CD4-positive, alpha-beta T cell treated with Interleukin-6 for 4 hours (primary cell): ENCODE measurements around the gene RREB1.
A peak's percentile ranks its signal among the peaks of the same experiment; 100 is the strongest.

ENCODE experiments used
- DNase-seq: peaks from one replicate; pipeline ENCODE4 v3.0.0-alpha.2; 2020; ENCODE audit warnings: mixed read lengths

RREB1 gene

DNA sequence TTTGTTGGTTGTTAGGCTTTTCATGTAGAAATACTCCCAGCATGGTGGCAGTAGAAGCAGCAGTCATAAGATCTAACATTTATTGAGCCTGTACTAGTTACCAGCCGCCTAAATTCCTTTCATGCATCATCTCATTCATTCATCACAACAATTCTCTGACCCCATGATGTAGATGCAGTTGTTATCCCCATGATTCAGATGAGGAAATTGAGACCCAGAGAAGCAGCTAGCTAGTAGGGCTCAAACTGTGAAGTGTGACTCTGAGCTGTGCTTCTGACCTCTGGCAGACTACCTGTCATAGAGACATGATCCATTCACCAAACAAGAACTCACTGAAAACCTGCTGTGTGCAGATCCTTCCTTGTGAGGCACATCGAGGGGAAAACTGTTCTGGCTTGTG lies 16.9 kb downstream of the RREB1 start:
- no peak for DNase-seq

DNA sequence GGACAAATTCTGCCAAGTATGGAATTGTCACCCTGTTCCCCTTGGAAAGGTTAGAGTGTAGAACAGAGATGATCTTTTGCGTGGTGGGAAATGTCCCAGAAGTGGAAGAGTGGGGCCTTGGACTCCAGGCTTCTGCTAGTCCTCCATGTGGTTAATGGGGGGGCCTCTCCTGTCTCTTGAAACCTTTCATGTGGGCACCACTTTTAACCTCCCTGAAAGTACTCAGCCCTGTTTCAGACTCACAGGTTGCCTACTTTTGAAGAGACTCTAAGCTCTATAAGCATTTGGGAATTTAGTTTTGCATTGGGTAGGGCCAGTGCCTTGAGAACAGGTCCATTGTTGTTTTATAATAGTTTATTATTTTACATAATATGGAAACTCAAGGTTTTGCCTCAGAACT lies 17.5 kb downstream of the RREB1 start:
- no peak for DNase-seq

DNA sequence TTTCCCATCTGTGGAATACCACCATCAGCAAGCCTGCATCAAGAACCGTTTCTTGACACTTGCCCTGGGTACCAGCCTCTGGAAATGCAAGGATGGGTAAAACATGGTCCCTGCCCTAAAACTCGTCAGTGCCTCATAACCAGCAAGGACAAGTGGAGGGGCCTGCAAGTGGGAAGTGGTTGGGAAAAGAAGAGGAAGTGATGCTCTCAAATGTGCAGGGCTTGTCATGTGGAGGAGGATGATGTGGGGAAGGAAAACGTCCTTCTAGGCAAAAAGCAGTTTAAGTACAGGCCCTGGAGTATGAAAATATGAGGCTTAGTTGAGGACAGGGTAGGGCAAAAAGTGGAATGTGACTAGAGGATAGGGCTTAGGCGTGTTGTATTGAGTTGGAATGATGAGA lies 19.0 kb downstream of the RREB1 start:
- no peak for DNase-seq

DNA sequence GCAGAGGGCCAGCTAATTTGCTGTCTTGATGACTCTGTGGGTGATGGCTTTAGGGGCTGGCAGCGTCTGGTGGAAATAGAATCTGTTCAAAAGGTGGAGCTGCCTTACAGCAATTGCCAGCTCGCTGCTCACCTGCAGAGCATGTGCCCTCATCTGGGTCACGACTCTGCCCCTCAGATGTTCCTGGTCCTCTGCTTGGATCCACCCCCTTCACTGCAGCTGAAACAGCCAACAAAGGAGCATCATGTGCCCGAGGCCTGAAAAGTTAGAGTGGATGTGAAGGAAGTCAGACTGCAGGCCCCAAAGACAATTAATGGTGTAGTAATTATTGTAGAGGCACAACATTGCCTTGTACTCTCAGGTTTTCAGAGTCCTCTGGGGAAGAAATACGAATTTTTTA lies 19.9 kb downstream of the RREB1 start:
- no peak for DNase-seq

DNA sequence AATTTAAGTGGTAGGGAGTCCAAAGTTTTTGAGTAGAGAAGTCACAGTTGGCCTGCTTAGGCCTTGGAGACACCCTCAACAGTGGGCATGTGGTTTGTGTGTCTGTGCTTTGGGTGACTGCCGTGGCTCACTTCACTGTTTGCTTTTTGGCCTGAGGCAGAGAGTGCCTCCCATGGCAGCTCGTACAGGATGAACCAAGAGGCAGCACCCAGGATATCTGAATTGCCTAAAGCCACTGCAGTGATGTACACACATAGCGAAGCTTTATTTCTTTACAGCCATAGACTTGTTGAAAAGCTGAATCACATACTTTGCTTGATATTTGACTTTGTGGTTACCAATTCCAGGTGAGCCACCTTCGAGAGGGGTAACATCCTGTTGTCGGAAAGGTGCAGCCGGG lies 21.6 kb downstream of the RREB1 start:
- DNase-seq, result peak; percentile 41

DNA sequence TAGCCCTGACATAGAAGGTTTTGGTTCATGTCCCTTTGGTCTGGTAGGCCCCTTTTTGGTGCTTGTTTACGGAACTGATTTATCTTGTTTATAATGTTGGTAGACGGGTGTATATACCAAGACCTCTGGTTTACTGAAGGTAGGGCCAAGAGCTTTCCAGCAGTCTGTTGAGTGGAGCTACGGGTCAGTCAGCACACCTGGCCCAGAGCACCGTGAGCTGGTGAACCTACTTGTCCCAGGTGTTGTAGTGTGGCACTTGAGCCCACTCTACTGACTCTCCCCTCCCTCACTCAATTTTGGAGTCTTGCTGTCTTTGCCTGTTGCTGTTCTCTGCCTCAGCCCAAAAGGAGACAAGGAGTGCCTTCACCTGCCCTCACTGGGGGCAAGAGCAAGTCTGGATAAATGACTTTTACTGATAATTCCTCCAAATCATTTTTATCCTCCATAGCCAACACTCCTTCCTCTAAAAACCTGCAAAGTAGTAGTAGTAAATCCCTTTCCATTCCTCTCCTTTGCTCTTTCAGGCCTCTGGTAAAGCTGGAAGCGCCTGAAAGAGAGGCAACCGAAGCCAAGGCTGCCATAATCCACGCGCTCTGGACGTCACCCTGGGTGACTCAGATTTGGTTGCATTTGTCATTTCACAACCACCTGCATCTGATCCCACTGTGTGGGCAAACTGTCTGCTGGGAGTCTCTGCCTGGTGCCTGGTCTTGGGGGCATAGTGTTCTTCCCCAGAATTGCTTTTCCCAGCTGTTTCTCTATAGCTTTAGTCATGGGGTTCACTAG lies 22.2 kb downstream of the RREB1 start:
- peak; percentile 29 for DNase-seq

DNA sequence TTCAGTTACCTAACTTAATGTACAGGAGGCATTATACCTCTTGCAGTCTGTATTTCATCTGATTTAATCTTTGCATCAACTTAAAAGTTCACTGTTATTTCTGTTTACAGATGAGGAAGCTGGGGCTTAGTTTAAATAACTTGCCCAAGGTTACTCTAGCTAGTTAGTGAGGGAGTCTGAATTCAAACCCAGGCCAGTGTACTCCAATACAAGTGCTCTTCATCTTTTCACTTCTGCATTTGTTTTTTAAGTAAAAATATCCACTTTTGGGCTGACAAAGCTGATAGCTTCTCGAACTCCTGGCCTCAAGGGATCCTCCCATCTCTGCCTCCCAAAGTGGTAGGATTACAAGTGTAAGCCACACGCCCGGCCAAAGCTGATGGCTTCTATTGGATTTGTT lies 23.6 kb downstream of the RREB1 start:
- DNase-seq, result no peak

DNA sequence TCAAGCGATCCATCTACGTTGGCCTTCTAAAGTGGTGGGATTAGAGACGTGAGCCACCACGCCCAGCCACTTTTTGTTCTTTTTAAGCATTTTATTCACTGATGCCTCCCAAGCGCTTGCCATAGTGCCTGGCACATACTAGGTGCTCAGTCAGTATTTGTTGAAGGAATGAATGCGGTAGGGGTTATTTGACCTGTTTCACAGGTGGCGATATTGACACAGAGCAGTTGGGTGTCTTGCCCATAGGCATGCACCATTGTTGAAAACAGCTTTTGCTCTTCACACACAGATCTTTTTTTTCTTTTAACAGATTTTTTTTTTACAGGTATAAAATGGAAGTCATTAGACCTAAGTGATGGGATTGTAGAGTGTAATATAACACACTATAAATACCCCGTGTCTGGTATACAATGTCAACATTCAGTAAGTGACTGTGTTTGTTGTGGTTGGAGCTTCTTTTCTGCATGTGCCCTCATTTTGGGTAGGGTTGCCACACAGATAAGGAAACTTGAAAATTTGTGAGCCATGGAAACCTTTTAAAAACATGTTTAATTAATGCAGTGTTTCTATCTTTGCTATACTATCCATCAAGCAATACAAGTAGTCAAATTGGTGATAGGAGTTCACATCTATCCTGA lies 24.8 kb downstream of the RREB1 start:
- DNase-seq, result no peak

DNA sequence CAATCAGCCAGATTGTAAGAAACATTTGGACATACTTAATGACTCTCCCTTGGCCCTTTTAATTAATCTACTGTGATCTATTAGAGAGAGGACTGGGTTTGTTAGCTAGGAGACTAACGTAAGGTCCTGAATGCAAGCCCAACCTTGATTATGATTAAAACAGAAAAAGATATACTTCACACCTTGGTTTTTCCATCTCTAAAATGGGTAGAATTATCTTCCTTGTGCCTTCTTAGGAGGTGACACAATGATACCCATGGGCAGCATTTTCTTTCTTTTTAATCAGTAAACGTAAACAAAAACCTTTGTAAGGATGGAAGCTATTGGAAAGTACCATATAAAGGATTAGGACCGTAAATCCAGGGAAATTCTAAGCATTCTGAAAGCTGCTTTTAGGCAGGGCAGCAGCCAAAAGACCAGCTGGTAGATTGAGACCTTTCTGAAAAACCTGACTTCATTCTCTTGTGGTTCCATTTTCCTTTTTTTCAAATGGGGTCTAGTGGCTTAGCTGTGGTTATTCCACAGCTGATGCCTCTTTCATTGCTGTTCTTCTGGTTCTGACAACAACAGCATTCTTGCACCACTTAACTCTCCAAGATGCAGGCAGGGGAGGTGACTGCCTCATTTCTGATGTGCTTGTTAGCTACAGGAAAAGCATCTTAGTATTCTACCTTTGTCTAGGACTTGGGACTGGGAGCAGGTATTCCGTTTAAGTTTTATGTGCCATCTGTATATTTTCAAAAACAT lies 27.4 kb downstream of the RREB1 start:
- no peak for DNase-seq

DNA sequence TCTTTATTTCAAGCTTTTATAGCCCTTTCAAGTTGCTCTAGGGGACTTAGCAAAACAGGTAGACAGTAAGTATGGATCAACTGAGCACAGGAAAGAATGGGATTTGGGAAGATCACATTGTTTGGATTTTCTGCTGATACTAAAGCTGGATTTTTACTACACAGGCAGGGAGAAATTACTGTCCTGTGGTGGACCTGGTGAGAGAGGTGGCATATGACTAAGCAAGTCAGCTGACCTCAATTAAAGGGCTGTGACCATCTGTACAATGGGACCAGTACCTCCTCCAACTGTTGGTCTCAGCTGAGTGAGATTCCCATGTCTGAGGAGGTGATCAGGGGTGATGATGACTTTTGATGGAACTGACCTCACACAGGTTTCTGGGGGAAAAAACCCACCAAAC lies 28.0 kb downstream of the RREB1 start:
- no peak for DNase-seq

DNA sequence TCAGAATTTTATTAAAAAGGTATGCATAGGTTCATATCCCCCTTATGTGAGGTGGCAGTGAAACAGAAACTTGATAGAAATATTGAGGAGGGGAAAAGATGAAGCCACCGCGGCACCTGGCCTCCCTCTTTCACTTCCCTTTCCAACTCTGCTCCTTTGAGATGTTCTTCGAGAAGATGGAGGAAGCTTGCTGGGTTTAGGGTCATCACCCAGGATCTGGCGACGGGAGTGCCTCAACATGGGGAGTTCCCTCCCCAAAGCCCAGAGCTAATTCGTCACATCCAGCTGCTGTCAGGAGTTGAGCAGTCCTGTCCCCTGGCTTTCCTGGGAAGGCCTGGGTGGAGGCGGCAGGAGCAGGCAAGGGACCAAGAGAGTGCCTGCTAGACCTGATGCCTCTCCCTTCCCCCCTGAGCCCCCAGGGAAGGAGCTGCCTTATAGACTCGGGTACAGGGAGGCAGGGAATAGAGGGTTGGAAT lies 29.1 kb downstream of the RREB1 start:
- DNase-seq, result no peak

DNA sequence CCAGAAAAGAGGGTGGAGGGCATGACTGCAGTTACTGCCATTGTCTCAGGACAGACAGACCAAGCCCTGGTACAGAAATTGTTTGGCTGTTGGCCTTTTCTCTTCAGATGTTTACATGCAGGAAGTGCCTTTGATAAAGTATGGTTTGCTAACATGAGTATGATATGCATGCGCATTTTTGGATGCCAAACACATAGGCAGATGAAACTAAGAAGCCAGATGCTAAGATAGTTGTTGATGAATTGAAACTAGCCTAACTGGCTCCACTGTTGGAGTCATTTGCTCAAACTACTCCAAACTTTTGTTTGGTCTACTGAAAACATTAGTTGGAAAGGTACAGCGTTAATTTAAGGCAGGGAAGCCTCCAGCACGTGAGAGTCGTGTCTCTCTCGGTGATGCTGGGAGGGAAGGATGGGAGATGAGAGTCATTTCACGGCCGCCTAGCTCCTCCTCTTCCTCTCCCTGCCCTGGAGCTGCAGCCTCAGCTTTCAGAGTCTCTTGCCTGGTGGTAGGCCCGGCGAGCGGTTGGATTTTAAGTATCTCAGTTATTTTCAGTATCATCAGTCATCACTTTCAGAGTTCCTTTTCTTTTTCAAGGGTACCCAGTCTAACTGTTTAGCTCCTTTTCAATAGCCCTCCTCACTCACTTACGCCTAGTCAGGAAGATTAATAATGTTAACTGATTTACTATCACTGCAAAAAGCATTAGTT lies 29.7 kb downstream of the RREB1 start:
- peak; percentile 74 for DNase-seq

DNA sequence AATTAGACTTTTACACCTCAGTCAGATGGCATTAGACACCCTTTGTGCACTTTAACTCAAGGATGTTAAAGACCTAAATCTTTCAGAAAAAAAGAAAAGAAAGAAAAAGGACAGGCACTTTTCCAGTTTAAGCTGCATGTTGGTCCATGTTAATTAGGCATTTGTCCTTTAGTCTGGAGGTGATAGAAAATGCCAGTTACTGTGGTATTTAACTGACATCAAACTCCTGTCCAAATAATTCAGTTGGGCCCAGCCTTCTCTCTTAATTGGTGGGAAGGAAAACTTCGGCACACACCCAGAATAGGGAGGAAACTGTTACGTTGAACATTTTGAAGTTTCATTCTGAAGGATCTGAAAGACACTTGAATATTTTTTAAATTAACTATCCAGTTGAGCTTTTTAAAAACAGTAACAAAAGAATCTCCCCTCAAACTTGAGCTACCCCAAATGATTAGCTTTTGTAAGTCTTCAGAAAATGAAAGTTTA lies 30.3 kb downstream of the RREB1 start:
- no peak for DNase-seq

DNA sequence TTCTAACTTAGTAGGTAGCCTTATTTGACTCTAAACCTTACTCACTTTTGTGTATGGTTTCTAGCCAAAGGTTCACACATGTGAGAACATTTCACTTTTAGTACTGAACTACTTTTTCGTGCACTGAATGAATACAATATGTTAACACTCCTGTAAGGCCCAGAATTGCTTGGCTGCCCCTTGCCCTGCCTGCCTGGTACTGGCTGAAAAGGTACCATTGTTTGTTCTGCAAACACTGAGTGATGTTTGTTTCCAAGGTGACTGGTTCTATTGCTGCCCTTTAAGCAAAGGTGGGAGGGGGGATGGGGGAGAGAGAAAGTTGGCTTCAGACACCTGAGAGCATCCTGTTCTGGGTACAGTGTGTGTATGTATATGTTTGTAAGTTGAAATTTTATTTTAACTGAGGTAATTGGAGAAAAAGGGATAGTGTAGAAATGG lies 31.2 kb downstream of the RREB1 start:
- DNase-seq, result peak; percentile 59

DNA sequence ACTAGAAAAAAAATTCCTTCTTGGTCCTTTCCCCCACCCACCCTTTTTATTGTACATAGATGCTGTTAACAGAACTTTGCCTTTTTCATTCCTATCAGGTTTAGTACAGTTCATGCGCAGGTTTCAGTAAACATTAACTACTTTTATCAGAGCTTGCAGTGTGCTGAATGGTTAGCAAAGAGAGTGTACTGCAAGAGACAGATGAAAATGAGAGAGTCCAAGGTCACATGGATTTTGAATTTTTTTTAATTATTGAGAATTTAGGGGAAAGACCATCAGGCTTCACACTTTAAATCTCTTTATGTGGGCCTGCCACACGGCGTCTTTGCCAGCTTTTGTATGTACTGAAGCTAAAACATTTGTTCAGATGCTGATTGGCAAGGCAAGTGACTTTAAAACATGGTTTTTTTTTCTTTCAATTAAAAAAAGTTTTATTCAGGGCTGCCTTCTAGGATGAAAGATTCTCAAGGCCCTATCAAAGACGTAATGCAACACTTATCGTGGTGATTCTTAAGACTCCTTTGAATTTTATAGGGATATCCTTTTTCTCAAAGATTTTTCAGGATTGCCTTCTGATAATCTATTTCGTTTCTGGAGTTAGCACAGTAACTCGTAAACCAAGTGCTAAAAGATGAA lies 32.2 kb downstream of the RREB1 start:
- no peak for DNase-seq

DNA sequence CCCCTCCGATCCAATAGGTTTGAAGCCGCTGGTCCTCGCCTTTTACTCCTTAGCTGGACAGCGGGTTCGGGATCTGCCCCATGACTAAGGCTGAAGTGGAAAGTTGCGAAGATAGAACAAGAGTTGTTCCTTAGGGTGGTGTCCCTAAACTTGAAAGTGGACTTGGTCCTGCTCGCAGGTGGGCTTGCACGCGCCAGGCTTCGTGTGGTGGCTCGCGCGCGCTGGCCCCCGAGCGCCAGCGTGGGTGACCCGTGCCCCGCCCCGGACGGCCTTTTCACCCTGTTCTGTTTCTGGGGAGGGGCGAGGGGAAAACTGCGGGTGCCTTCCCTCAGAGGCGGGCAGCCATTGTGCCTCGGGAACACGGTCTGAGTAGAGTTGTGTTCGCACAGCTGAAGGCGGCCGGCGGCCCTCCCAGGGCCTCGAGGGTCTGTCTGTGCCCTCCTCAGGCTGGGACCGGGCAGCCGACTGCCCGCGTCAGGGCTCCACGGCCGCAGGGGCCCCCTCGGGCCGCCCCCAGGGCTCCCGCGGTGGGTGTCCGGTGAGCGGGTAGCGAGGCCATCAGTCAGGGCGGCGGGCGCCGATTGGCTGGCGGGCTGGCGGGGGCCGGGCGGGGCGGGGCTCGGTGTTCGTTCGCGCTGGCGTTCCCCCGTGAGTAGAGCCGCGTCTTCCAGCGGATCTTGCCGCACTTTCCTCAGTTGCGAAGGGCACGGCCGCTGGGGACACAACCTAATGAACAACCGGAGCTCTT lies 33.0 kb downstream of the RREB1 start:
- DNase-seq, result peak; percentile 85

DNA sequence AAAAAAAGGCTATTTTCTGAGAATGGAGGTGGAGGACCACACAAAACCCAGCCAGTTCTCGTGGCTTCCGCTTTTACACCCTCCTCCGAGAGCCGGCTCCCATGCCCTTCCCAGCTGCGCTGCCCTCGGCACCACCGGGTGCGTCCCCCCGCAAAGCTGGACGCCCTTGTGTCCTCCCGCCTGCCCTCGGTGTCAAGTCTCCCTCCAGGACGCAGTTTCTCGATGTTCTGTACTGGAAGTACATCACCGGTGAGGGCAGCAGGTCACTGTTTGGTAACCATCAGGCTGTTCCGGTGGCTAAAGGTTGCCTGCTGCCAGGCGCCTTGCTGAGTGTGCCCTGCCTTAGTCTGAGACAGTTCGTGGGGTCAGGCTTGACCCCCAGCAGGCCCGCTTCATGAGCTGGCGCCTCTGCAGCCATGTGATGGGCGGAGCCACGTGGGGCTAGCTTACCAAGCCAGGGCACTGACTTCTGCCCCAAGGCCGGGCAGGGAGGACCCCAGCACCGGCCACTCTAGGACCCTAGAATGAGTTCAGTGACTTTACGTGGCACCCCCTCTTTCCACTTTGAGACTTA lies 34.6 kb downstream of the RREB1 start:
- no peak for DNase-seq

DNA sequence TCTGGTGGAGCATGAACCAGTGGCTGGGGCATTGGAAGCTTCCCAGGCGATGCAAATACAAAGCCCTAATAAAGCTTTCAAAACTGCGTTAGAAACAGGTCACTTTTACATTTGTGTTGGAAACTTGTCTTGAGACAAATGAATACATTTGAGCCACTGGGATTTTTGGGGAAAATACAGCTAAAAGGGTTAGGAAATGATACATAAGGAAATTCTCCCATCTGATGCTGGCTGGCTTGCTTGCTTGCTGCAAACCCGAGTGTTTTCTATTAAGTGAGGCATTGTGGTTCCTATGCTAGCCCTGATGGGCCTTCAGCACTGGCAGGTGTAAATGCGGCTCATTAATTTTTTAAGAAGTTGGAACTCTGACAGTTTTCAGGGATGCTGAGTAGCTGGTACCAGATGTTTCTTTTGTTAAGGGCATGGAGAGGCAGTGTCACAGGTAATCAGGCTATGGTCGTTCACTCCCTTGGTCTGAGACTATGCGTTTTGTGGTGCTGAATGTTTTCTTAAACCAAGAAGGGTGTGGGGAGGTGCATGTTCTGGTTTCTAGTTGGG lies 35.2 kb downstream of the RREB1 start:
- no peak for DNase-seq

DNA sequence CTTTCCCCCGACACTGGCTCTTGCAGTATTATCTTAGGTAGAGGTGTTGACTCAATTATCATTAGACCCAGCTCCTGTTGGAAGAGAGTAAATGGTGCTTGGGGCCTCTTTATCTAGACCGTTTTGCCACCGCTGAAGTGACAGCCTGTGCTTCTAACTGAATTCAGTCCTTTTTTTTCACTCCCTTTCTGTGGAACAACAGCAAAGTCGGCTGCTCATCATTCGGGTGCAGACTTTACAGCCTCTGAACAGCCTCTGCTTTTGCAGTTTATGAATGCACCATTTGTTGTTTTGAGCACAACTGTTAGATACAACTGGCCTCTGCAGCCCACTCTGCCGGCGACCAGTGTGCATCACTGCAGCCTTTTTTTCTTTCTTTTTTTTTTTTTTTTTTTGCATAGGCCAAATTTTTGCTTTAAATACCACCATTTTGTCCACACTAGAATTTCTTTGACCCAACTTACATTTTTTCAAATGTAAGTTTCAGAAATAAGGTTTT lies 35.8 kb downstream of the RREB1 start:
- no peak for DNase-seq

DNA sequence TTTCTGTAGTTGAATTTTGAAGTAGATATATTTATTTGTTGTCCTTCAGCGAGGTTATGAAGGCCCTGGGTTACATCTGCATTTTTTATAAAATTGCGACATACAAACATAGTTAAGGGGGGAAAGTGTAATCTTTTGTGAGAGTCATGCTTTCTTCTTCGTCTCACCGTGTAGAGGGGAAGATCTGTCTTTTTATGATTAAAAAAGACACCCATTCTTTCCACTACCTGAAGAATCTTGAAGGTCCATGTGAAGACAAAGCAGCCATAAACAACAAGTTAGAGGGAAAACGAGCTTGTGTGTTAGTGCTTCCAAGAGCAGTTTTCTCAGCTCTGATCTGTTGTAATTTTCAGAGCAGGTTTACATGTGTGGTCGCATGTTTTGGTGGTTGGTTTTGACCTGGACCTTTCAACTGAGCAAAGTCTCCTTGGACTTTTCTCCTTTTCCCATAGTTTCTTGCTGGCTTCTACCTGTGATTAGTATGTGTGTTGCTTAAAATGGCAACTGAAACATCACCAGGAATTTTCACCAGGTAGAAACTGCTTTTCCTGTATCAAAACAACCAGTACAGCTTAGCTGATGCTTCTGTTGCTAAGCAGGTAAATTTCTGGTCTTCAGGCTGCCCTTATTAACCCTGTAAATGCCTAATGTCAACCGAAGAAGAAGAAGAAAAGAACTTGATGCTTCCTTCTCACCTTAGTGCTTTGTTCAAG lies 37.3 kb downstream of the RREB1 start:
- DNase-seq, result no peak
